A673 (cell line): ENCODE data around the gene FGF18. TPM values are rescaled to one million over a fixed set of nuclear protein-coding genes. Genes with fewer than 3 reads are reported as not detected.
"Not testable (repeated sequence)": the region's sequence is repeated elsewhere in the genome, so short reads cannot be mapped to it uniquely, and the experiment has no call there.

Source experiments
- BruUV-seq: library from RNA; stranded (reverse); fragments of 400-500 nt; replicated peaks from 2 replicates; lab custom pipeline; 2021; lab: Mats Ljungman, UMichigan
- CTCF ChIA-PET: fragments of 300-600 bp; sonication (Branson Sonifier 250); formaldehyde crosslinking; loops from one replicate; lab custom pipeline; 2022; ENCODE audit warnings: antibody characterized with exemption; lab: Charles Lee
- POLR2A ChIA-PET: fragments of 300-600 bp; sonication (Branson Sonifier 250); formaldehyde crosslinking; loops from one replicate; lab custom pipeline; 2022; ENCODE audit warnings: antibody characterized with exemption; ENCODE audit not compliant: low non-redundant PET; lab: Charles Lee
- DNase-seq: peaks from one replicate; pipeline ENCODE4 v3.0.0-alpha.2; 2015; ENCODE audit warnings: low spot score
- H3K27ac ChIP-seq: fragments of 200-600 bp; sonication (generic); 2 replicates; pipeline ENCODE4 v1.5.1; 2016; ENCODE audit warnings: mixed run types, low read depth, mild to moderate bottlenecking, mixed read lengths, antibody characterized with exemption, low read length; ENCODE audit not compliant: poor library complexity, severe bottlenecking
- H3K27me3 ChIP-seq: fragments of 200-600 bp; sonication (generic); replicated peaks from 2 replicates; pipeline ENCODE4 v1.6.1; 2017; ENCODE audit warnings: mixed run types, low read depth, mild to moderate bottlenecking, mixed read lengths, antibody characterized with exemption, low read length; ENCODE audit not compliant: insufficient read depth, poor library complexity
- H3K36me3 ChIP-seq: fragments of 200-600 bp; sonication (generic); 2 replicates; pipeline ENCODE4 v1.6.1; 2016; ENCODE audit warnings: mixed run types, mild to moderate bottlenecking, mixed read lengths, antibody characterized with exemption, low read length; ENCODE audit not compliant: insufficient read depth, poor library complexity, severe bottlenecking
- H3K4me1 ChIP-seq: fragments of 200-600 bp; sonication (generic); 2 replicates; pipeline ENCODE4 v1.6.1; 2017; ENCODE audit warnings: mixed run types, mild to moderate bottlenecking, mixed read lengths, antibody characterized with exemption, low read length; ENCODE audit not compliant: insufficient read depth, poor library complexity, severe bottlenecking
- H3K4me3 ChIP-seq: fragments of 200-600 bp; sonication (generic); 2 replicates; pipeline ENCODE4 v1.5.1; 2016; ENCODE audit warnings: low read depth, mixed run types, mild to moderate bottlenecking, mixed read lengths, low read length; ENCODE audit not compliant: poor library complexity, severe bottlenecking
- H3K9me3 ChIP-seq: fragments of 200-600 bp; sonication (generic); 2 replicates; pipeline ENCODE4 v1.6.1; 2016; ENCODE audit warnings: mixed run types, low read depth, mild to moderate bottlenecking, mixed read lengths, antibody characterized with exemption, low read length; ENCODE audit not compliant: poor library complexity, severe bottlenecking
- EZH2 ChIP-seq: fragments of 200-600 bp; sonication (generic); IDR thresholded peaks from 2 replicates; pipeline ENCODE4 v1.6.1; 2017; ENCODE audit warnings: borderline replicate concordance, low read depth, mild to moderate bottlenecking, mixed read lengths, antibody characterized with exemption, low read length; ENCODE audit not compliant: poor library complexity, severe bottlenecking
- intact Hi-C: fragments of 100-400 bp; cut with micrococcal nuclease; formaldehyde crosslinking; loops from one replicate; pipeline ENCODE4 v1.10.0; 2022; ENCODE audit not compliant: unreplicated experiment
- total RNA-seq: library from RNA; stranded (reverse); gene quantifications from 2 replicates; pipeline ENCODE4 v1.2.3, GENCODE V29; 2021
- TF ChIP-seq, protein P1 (sequence below): fragments of 300-800, 200-600 bp; sonication (generic); conservative IDR thresholded peaks from 2 replicates; pipeline ENCODE4 v1.5.1; 2017; ENCODE audit warnings: low read depth, mild to moderate bottlenecking, antibody characterized with exemption, low read length, moderate library complexity, mixed read lengths

FGF18 gene
- total RNA-seq, 1 experiment from 2014 or later = 1.3 TPM

- CTCF ChIA-PET = no interaction called here
- TF ChIP-seq, protein P1, sequence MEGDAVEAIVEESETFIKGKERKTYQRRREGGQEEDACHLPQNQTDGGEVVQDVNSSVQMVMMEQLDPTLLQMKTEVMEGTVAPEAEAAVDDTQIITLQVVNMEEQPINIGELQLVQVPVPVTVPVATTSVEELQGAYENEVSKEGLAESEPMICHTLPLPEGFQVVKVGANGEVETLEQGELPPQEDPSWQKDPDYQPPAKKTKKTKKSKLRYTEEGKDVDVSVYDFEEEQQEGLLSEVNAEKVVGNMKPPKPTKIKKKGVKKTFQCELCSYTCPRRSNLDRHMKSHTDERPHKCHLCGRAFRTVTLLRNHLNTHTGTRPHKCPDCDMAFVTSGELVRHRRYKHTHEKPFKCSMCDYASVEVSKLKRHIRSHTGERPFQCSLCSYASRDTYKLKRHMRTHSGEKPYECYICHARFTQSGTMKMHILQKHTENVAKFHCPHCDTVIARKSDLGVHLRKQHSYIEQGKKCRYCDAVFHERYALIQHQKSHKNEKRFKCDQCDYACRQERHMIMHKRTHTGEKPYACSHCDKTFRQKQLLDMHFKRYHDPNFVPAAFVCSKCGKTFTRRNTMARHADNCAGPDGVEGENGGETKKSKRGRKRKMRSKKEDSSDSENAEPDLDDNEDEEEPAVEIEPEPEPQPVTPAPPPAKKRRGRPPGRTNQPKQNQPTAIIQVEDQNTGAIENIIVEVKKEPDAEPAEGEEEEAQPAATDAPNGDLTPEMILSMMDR = no peak
- TF ChIP-seq EZH2 = no peak
Observed at GRCh38 chr5:171496456-171496855, 77.0 kb downstream of the FGF18 start.

GRCh38 chr5:171497494-171497893, 78.0 kb downstream of the FGF18 start:
- POLR2A ChIA-PET, BruUV-seq: not testable (repeated sequence)

More at GRCh38 chr5:171496456-171496855, 77.0 kb downstream of the FGF18 start:
- BruUV-seq = no TSS peak
- Histone ChIP-seq H3K27me3 (no peaks in the 10 kb centered on the region), H3K4me3 (no peak overlapping the region), H3K4me1 (peaks cover 16% of the 10 kb centered on the region), H3K36me3 (no peaks in the 10 kb centered on the region), H3K9me3 (no peaks in the 10 kb centered on the region), H3K27ac (no peak overlapping the region)
- POLR2A ChIA-PET = no interaction called here
- DNase-seq = no peak
- intact Hi-C loops = no loop called here

DNA sequence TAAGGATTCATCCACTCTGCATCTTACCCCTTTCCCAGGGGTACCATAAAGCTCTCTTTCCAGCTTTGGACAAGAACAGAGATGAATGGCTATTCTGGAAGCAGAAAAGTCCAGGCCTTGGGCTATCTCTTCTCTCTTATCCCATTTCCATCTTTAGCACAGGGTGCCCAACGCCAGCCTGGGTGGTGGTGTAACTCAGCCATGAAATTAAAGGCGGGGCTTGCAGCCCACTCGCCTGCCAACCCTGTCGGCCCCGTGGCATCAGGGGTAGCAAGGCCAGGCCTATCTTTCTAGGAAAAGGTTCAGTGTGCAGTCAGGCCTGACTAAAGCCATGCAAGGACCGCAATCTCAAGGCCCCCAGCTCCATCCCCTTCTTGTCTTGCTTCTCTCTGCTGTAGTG, 78.7 kb downstream of the FGF18 start:
- TF ChIP-seq, protein P1 = no peak
- TF ChIP-seq EZH2 = no peak
- Histone ChIP-seq H3K27ac (no peak overlapping the region), H3K9me3 (no peaks in the 10 kb centered on the region), H3K4me3 (no peak overlapping the region), H3K36me3 (no peaks in the 10 kb centered on the region), H3K27me3 (no peaks in the 10 kb centered on the region), H3K4me1 (peaks cover 16% of the 10 kb centered on the region)
- CTCF ChIA-PET = no interaction called here
- no peak for DNase-seq
- no TSS peak for BruUV-seq
- POLR2A ChIA-PET = no interaction called here
- intact Hi-C loops = no loop called here

More at GRCh38 chr5:171497494-171497893, 78.0 kb downstream of the FGF18 start:
- H3K27ac ChIP-seq, H3K4me3 ChIP-seq, intact Hi-C loops, H3K27me3 ChIP-seq, DNase-seq, CTCF ChIA-PET, H3K9me3 ChIP-seq, H3K36me3 ChIP-seq: not testable (repeated sequence)
- peaks cover 16% of the 10 kb centered on the region for H3K4me1 ChIP-seq

- Histone ChIP-seq H3K9me3 (no peaks in the 10 kb centered on the region), H3K4me1 (peaks cover 8% of the 10 kb centered on the region), H3K4me3 (no peak overlapping the region), H3K36me3 (no peaks in the 10 kb centered on the region), H3K27me3 (no peaks in the 10 kb centered on the region), H3K27ac (no peak overlapping the region)
- no TSS peak for BruUV-seq
- no peak for DNase-seq
- CTCF ChIA-PET = no interaction called here
- POLR2A ChIA-PET = no interaction called here
- TF ChIP-seq EZH2 = no peak
- TF ChIP-seq, protein P1 = no peak
- intact Hi-C loops = no loop called here
Observed at GRCh38 chr5:171499611-171500010, 80.2 kb downstream of the FGF18 start.
